HG02943 (cell line): Measurements from ENCODE around the gene TNK2.
A peak's percentile ranks its signal among the peaks of the same experiment; 100 is the strongest.

Experiments
- ATAC-seq: cut with Tn5 transposase; IDR thresholded peaks from one replicate; pipeline ENCODE4 v1.9.1; 2021; ENCODE audit warnings: mild to moderate bottlenecking, low read depth, moderate library complexity; ENCODE audit not compliant: unreplicated experiment

TNK2 gene

GRCh38 chr3:195900436-195901355, 7.7 kb downstream of the TNK2 start:
- ATAC-seq: peak; percentile 58

GRCh38 chr3:195899701-195900435, 8.5 kb downstream of the TNK2 start:
- no peak for ATAC-seq

GRCh38 chr3:195897853-195898415, 10.4 kb downstream of the TNK2 start:
- no peak for ATAC-seq

GRCh38 chr3:195897081-195897852, 11.1 kb downstream of the TNK2 start:
- ATAC-seq: no peak

GRCh38 chr3:195896361-195897080, 11.8 kb downstream of the TNK2 start:
- ATAC-seq: no peak

- peak; percentile 39 for ATAC-seq
These were observed 12.4 kb downstream of the TNK2 start for GRCh38 chr3:195895861-195896360.

GRCh38 chr3:195895078-195895860, 13.1 kb downstream of the TNK2 start:
- peak; percentile 58 for ATAC-seq

GRCh38 chr3:195893916-195894465, 14.4 kb downstream of the TNK2 start:
- no peak for ATAC-seq

- ATAC-seq: no peak
These were observed 14.8 kb downstream of the TNK2 start for GRCh38 chr3:195893516-195893915.

- ATAC-seq: no peak
These were observed 15.3 kb downstream of the TNK2 start for GRCh38 chr3:195893044-195893395.

- no peak for ATAC-seq
These were observed 16.0 kb downstream of the TNK2 start for GRCh38 chr3:195892105-195893043.

- ATAC-seq: no peak
These were observed 16.8 kb downstream of the TNK2 start for GRCh38 chr3:195891431-195892104.

- no peak for ATAC-seq
These were observed 18.5 kb downstream of the TNK2 start for GRCh38 chr3:195889870-195890295.

GRCh38 chr3:195888981-195889869, 19.1 kb downstream of the TNK2 start:
- ATAC-seq: no peak

- no peak for ATAC-seq
These were observed 20.0 kb downstream of the TNK2 start for GRCh38 chr3:195888311-195888761.

- ATAC-seq: no peak
These were observed 20.7 kb downstream of the TNK2 start for GRCh38 chr3:195887670-195888069.
